NCI-H82 treated with DMSO at 0.1 percent for 48 hours (cell line): ENCODE measurements around the gene EXOC6B.
"Not testable (repeated sequence)": the region's sequence is repeated elsewhere in the genome, so short reads cannot be mapped to it uniquely, and the experiment has no call there.

Experiments used
- DNase-seq: peaks from one replicate; lab custom pipeline; 2025; ENCODE audit not compliant: unreplicated experiment; lab: John Stamatoyannopoulos, UW

The EXOC6B gene

GRCh38 chr2:72619626-72620025 is 206.2 kb downstream of the EXOC6B start:
- DNase-seq: no peak

- no peak for DNase-seq
Measured at GRCh38 chr2:72613931-72614330, 211.9 kb downstream of the EXOC6B start.

DNA sequence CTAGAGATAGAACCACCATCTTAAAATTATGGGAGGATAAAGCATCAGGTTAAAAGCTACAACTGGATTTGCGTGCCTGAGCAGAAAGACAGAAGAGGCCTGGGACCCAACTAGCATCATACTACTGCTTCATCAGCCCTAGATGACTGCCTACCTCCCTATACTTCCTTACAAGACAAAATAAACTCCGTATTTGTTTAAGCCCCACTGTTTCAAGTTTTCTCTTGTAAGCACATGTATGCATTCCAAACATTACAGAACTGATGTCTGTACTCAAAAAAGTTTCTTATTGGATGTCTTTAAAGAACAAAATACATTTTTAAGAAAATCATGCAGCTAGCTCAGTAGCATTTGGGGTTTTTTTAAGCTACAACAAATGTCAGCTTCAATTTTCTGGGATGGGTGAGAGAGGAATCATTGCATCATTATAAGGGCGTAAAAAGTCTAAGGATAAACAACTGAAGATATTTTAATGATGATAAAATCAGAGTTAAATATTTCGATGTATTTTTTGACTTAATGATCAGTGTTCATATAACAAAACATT is 213.1 kb downstream of the EXOC6B start:
- no peak for DNase-seq

GRCh38 chr2:72607189-72607588 is 218.6 kb downstream of the EXOC6B start:
- no peak for DNase-seq

- DNase-seq: no peak
Measured at GRCh38 chr2:72605836-72606442, 219.9 kb downstream of the EXOC6B start.

- no peak for DNase-seq
Measured at GRCh38 chr2:72604468-72604867, 221.4 kb downstream of the EXOC6B start.

DNA sequence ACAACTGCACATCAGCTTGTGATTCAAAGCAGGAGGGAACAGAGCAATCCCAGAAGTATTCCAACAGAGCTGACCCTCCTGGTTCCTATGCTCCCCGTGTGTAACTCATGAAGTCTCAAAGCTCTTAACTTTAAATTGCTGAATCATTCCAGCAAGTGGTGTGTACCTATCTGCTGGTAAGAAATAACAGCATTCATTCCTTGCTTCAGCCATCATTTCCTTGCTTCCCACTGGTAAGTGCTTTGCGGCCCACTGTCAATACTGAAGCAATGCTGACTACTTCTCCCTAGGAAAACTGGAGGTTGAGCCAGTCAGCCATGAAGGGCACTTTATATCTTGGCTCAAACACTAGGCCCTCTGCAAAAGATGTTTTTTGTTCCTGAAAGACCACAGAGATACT is 222.4 kb downstream of the EXOC6B start:
- DNase-seq: no peak

- DNase-seq: no peak
Measured at GRCh38 chr2:72602711-72603110, 223.1 kb downstream of the EXOC6B start.

- DNase-seq: no peak
Measured at GRCh38 chr2:72602095-72602494, 223.7 kb downstream of the EXOC6B start.

DNA sequence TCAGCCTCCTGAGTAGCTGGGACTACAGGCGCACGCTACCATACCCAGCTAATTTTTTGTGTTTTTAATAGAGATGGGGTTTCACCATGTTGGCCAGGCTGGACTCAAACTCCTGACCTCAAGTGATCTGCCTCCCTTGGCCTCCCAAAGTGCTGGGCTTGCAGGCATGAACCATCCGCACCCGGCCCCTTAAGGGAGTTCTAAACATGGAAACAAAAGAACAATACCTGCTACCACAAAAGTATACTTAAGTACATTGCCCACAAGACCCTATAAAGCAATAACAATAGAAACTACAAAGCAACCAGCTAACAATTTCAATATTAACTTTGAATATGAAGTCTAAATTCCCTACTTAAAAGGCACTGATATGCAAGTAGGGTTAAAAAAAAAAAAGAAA is 242.0 kb downstream of the EXOC6B start:
- not testable (repeated sequence) for DNase-seq

DNA sequence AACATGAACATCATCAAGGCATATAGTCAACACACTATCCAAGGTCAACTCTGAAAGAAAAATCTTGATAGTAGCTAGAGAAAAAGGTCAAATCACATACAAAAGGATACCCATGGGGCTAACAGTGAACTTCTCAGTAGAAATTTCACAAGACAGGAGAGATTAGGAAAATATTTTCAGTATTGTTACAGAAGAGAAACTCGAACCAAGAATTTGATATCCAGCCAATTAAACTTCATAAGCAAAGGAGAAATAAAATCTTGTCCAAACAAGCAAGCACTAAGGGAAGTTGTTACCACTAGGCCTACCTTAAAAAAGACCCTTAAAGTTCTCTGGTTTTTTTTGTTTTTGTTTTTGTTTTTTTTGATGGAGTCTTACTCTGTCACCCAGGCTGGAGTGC is 242.5 kb downstream of the EXOC6B start:
- no peak for DNase-seq

GRCh38 chr2:72581560-72582181 is 244.2 kb downstream of the EXOC6B start:
- no peak for DNase-seq

DNA sequence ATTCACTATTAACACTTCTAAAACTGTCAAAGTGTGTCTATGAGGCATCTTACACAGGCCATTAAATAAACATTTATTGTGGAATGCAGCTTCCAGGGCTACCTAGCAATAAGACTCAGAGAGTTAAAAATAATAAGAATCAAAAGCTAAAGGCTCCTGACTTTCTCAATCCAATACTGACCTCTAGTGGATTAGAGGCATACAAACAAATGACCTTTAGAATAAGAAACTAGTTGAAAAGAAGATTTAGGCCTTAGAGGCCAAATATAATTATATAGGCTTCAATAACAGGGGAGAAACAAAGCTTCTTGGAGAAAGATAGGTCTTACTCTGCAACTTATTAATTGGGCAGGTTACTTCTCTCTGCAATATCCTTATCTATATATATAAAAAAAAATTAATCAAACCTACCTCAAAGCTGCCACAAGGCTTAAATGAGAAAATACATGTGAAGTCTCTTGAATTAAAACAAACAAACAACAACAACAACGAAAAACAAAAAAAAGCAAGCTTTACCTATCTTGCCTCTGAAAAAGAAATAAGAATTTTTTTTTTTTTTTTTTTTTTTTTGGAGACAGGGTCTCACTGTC is 246.1 kb downstream of the EXOC6B start:
- DNase-seq: peak; percentile 39

GRCh38 chr2:72576861-72577260 is 249.0 kb downstream of the EXOC6B start:
- DNase-seq: no peak

GRCh38 chr2:72576459-72576858 is 249.4 kb downstream of the EXOC6B start:
- DNase-seq: no peak

DNA sequence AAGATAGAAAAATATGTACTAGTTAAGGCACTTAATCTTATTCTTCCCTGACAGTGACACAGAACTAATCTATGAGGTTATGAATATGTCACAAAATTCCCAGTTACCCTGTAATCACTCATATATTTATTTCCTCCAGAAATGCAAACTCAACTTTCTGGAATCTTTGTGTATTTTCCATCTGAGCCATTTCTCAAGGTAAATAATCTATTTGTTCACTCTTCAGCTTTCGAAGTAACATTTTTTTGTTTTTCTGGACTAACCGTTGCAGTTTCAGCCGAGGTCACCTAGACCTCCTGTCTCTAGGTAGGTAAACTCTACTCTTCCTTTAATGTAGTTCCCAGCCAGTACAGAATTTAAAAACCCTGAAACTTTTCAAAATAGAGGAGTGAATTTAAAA is 250.9 kb downstream of the EXOC6B start:
- DNase-seq: no peak

DNA sequence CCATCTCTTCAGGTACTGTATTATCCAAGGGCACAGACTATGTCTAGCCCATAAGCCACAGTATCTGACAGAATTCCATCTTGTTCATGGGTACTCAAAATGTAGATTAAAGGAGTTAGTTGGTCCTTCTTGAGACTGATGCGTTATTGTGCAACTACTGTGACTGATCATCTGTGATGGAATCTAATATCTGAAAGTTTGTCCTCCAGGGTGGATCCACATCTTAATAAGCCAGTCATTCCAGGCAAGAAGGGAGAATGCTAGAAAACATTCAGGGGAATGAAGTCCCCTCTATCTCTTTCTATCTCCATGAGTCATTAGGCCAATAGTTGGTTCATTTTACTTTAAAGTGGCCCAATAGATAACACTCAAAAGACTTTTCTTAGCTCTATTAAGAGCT is 252.6 kb downstream of the EXOC6B start:
- no peak for DNase-seq

- no peak for DNase-seq
Measured at GRCh38 chr2:72572501-72572900, 253.3 kb downstream of the EXOC6B start.

DNA sequence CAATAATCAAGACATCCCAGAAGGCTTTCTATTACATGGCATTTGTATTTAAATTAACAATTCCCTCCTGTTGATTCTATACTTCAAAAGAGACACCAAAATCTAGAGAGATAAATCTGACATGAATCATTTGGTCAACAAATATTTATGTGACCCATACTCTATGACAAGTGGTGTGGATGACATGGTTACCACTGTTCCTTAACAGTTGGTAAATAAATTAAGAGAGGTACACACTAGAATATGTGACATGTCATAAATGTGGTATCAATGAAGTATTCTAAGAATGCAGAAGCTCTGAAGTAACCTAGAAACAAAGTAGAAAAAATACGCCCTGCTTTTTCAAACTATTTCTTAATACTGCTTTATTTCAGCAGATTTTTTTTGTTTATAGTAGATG is 255.4 kb downstream of the EXOC6B start:
- DNase-seq: no peak

DNA sequence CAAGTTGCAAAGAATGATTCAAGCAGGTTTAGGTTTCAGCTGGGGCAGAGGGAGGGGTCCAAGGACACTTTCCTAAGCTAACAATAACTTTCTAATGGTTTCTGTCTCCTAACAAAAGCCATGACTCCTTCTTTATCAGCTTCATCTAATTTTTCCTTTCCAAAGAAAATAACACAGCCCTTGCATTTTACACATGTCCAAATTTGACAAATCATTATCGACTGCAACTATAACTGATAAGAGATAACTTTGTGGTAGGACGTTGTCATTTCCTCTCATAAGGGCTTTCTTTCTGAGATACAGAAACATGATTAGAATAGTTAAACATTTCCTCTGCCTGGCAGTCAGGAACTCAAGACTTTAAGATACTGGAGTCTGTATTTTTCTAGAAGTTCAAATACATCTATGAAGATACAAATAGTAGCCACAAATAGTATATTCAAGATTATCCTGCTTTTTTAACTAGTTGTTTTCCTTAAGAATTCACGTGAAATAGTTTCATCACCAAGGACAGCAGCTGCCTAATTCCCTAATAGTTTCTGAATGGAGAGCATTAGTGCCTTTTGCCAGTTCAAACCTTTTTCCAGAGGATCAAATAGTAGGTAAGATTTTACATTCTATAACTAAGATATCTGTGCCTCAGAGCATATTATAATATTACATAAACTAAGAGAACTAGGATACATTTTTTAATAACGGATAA is 263.2 kb downstream of the EXOC6B start:
- no peak for DNase-seq

- DNase-seq: no peak
Measured at GRCh38 chr2:72561621-72562318, 264.1 kb downstream of the EXOC6B start.
